HEK293 (cell line): ENCODE data around the gene CD44.

Experiments used
- CTCF ChIA-PET: fragments of 350-600 bp; formaldehyde crosslinking; extraction: SDS; loops from one replicate; lab custom pipeline; 2021; ENCODE audit warnings: antibody characterized with exemption; lab: Yijun Ruan, JAX
- POLR2A ChIA-PET: fragments of 300-600 bp; formaldehyde crosslinking; extraction: SDS; loops from one replicate; lab custom pipeline; 2020; ENCODE audit warnings: antibody characterized with exemption, inconsistent platforms; lab: Yijun Ruan, JAX
- H3K27ac ChIP-seq: fragments of 200-500 bp; sonication (Bioruptor generic); 2 replicates; pipeline ENCODE4 v1.5.1; 2014; ENCODE audit warnings: low read depth, low read length, control low read depth, inconsistent platforms; ENCODE audit errors: extremely low read depth
- H3K36me3 ChIP-seq, 2 experiments: fragments of 200-500 bp in 1 of 2; sonication (Bioruptor generic) in 1 of 2; 1 replicate in 1 of 2; 2 replicates in 1 of 2; pipeline ENCODE4 v1.5.1; 2014 to 2017; ENCODE audit warnings: inconsistent platforms in 2 of 2, low read length in 2 of 2; ENCODE audit not compliant: control insufficient read depth in 2 of 2, insufficient read depth in 1 of 2
- H3K4me1 ChIP-seq: fragments of 200-500 bp; sonication (Bioruptor generic); 2 replicates; pipeline ENCODE4 v1.5.1; 2014; ENCODE audit warnings: mild to moderate bottlenecking, low read length, inconsistent platforms; ENCODE audit not compliant: control insufficient read depth, insufficient read depth
- H3K4me3 ChIP-seq: 2 replicates; pipeline ENCODE4 v1.5.1; 2011; ENCODE audit warnings: low read depth, mild to moderate bottlenecking, control low read depth, low read length, moderate library complexity
- H3K9me3 ChIP-seq: fragments of 200-500 bp; sonication (Bioruptor generic); 2 replicates; pipeline ENCODE4 v1.5.1; 2014; ENCODE audit warnings: low read depth, low read length, inconsistent platforms; ENCODE audit not compliant: control insufficient read depth, insufficient read depth
- FEZF1 ChIP-seq: fragments of 450-650 bp; formaldehyde crosslinking; IDR thresholded peaks from 2 replicates; pipeline ENCODE4 v1.5.1; 2016; ENCODE audit warnings: missing biosample characterization, missing genetic modification characterization
- GLIS1 ChIP-seq: fragments of 450-650 bp; formaldehyde crosslinking; IDR thresholded peaks from 2 replicates; pipeline ENCODE4 v1.5.1; 2016; ENCODE audit warnings: missing biosample characterization, missing genetic modification characterization
- HOXC10 ChIP-seq: sonication (generic); formaldehyde crosslinking; IDR thresholded peaks from 2 replicates; pipeline ENCODE4 v1.8.1; 2023; ENCODE audit warnings: mild to moderate bottlenecking, missing genetic modification reagents
- IKZF3 ChIP-seq: fragments of 450-650 bp; IDR thresholded peaks from 2 replicates; pipeline ENCODE4 v1.5.0; 2018; ENCODE audit warnings: missing biosample characterization, mild to moderate bottlenecking, missing genetic modification characterization, moderate library complexity
- KLF1 ChIP-seq: fragments of 450-650 bp; formaldehyde crosslinking; IDR thresholded peaks from 2 replicates; pipeline ENCODE4 v1.5.1; 2016; ENCODE audit warnings: missing biosample characterization, missing genetic modification characterization
- ZBTB17 ChIP-seq: fragments of 450-650 bp; formaldehyde crosslinking; IDR thresholded peaks from 2 replicates; pipeline ENCODE4 v1.5.1; 2016; ENCODE audit warnings: missing biosample characterization, missing genetic modification characterization
- ZFP37 ChIP-seq: fragments of 450-650 bp; formaldehyde crosslinking; IDR thresholded peaks from 2 replicates; pipeline ENCODE4 v1.5.1; 2016; ENCODE audit warnings: missing biosample characterization, missing genetic modification characterization
- ZIC2 ChIP-seq: fragments of 450-650 bp; formaldehyde crosslinking; IDR thresholded peaks from 2 replicates; pipeline ENCODE4 v1.5.1; 2016; ENCODE audit warnings: missing biosample characterization, missing genetic modification characterization
- ZNF114 ChIP-seq: fragments of 450-650 bp; formaldehyde crosslinking; IDR thresholded peaks from 2 replicates; pipeline ENCODE4 v1.5.0; 2017; ENCODE audit warnings: missing biosample characterization, missing genetic modification characterization
- ZNF146 ChIP-seq: fragments of 450-650 bp; formaldehyde crosslinking; IDR thresholded peaks from 2 replicates; pipeline ENCODE4 v1.5.1; 2016; ENCODE audit warnings: missing biosample characterization, missing genetic modification characterization
- ZNF155 ChIP-seq: fragments of 450-650 bp; formaldehyde crosslinking; IDR thresholded peaks from 2 replicates; pipeline ENCODE4 v1.5.1; 2016; ENCODE audit warnings: missing biosample characterization, missing genetic modification characterization
- ZNF239 ChIP-seq: fragments of 450-650 bp; formaldehyde crosslinking; IDR thresholded peaks from 2 replicates; pipeline ENCODE4 v1.5.1; 2016; ENCODE audit warnings: missing biosample characterization, missing genetic modification characterization
- ZNF302 ChIP-seq: fragments of 450-650 bp; formaldehyde crosslinking; IDR thresholded peaks from 2 replicates; pipeline ENCODE4 v1.5.1; 2016; ENCODE audit warnings: missing biosample characterization, missing genetic modification characterization, low read depth
- ZNF433 ChIP-seq: fragments of 450-650 bp; formaldehyde crosslinking; IDR thresholded peaks from 2 replicates; pipeline ENCODE4 v1.5.1; 2016; ENCODE audit warnings: missing biosample characterization, missing genetic modification characterization, low read depth
- ZNF48 ChIP-seq: fragments of 450-650 bp; formaldehyde crosslinking; IDR thresholded peaks from 2 replicates; pipeline ENCODE4 v1.5.1; 2016; ENCODE audit warnings: missing biosample characterization, missing genetic modification characterization
- ZNF529 ChIP-seq: fragments of 450-650 bp; formaldehyde crosslinking; IDR thresholded peaks from 2 replicates; pipeline ENCODE4 v1.5.1; 2017; ENCODE audit warnings: missing genetic modification characterization, missing biosample characterization; ENCODE audit not compliant: insufficient replicate concordance
- ZNF654 ChIP-seq: fragments of 450-650 bp; formaldehyde crosslinking; IDR thresholded peaks from 2 replicates; pipeline ENCODE4 v1.5.1; 2016; ENCODE audit warnings: low read depth, missing biosample characterization, missing genetic modification characterization
- ZNF660 ChIP-seq: fragments of 450-650 bp; IDR thresholded peaks from 2 replicates; pipeline ENCODE4 v1.5.1; 2018; ENCODE audit warnings: missing biosample characterization, mild to moderate bottlenecking, missing genetic modification characterization
- ZSCAN30 ChIP-seq: fragments of 450-650 bp; IDR thresholded peaks from 2 replicates; pipeline ENCODE4 v1.5.1; 2018; ENCODE audit warnings: missing biosample characterization, mild to moderate bottlenecking, missing genetic modification characterization, moderate library complexity
- TF ChIP-seq, protein P1 (sequence below): fragments of 450-650 bp; formaldehyde crosslinking; IDR thresholded peaks from 2 replicates; pipeline ENCODE4 v1.5.1; 2016; ENCODE audit warnings: missing biosample characterization, missing genetic modification characterization
- TF ChIP-seq, protein P2 (sequence below): fragments of 450-650 bp; formaldehyde crosslinking; IDR thresholded peaks from 2 replicates; pipeline ENCODE4 v1.5.1; 2016; ENCODE audit warnings: missing biosample characterization, missing genetic modification characterization

The CD44 gene

DNA sequence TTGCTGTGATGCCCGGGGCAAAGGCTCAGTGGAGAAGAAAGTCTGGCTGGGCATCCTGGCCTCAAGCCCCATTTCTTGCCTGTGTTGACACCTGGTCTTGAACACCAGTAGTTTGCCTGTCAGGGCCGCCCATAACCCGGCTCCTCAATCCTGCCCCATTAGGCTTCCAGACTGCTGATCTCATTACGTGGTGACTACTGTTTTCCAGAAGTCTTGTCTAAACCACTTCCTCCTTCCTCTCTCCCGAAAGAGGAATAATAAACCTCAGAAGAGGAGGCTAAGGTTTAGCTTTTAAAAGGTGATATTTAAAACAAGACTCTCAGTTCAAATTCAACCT, 97.7 kb downstream of the CD44 start (continued):
- no peak for TF ChIP-seq HOXC10 (CRISPR knock-in tag)
- TF ChIP-seq ZNF239 (tag by site-specific recombination): no peak
- no peak for TF ChIP-seq ZBTB17 (tag by site-specific recombination)

DNA sequence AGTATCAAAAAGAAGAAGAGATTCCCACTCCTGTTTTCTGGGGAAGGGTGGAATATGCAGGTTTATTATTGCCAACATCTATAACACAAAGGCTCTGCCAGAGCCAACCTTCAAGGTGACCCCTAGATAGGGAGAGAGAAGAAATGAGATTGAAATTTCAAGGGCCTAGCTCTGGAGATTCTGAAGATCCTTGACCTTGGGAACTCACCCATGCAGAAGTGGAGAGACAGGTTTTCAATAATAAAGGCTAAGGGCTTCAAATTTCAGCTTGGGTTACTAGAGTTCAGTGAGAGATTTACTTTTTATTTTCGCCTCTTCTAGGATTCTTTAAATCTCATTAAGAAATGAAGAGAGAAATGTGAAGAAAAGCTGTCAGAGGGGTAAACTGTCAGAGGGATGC, 98.4 kb downstream of the CD44 start:
- Histone ChIP-seq H3K9me3 (no peaks in the 10 kb centered on the region), H3K4me3 (no peak overlapping the region), H3K4me1 (no peaks in the 10 kb centered on the region), H3K36me3 (no peaks in the 10 kb centered on the region), H3K27ac (no peak overlapping the region)
- POLR2A ChIA-PET: no interaction called here
- TF ChIP-seq ZFP37 (tag by site-specific recombination): no peak
- no peak for TF ChIP-seq ZNF114 (tag by site-specific recombination)
- no peak for TF ChIP-seq ZNF433 (tag by site-specific recombination)
- TF ChIP-seq ZNF155 (tag by site-specific recombination): no peak
- TF ChIP-seq ZIC2 (tag by site-specific recombination): no peak
- CTCF ChIA-PET: interaction anchor here (0.6 to 2.4 kb wide), 20 partner anchors 9 to 315 kb away, joined by 3 to 13 read pairs (median 3); partner anchors contain the start of gene SLC1A2

DNA sequence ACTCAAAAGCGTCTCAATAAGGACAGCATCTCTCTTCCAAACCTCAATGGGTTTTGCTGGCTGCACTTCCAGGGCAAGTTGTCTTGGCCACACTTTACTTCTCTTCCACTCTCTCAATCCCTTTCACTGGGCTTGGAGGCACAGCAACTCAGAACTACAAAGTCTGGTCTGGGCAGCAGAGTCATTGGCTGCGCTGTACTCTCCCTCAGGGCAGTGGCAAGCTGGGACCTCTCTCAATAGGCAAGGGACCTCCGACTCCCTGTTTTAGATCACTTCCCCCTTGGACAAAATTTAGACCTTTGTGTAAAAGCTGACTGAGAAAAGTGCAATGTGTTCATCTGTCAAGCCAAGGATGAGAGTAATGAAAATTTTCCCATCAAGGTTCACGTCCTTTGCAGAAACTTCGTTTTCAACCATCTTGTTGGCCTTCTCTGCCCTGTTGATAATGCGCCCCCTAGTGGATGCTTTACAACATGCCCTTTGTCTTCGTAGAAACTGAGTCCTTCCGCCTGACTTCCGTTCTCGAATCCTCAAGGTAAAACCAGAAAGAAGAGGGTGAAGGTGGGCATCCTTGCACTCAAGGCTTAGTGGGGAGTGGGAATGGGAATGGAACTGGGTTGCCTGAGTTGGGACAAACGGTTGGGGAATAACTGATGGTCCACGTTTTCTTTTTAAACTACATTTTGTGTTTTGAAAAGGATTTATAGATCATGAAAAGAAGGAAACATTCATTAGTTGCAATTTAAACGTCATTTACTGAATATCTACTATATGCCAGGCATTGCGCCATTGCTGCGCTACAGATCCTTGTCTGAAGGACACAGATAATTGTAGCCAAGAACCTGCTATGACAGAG, 99.1 kb downstream of the CD44 start:
- H3K9me3 ChIP-seq: no peaks in the 10 kb centered on the region
- no peaks in the 10 kb centered on the region for H3K36me3 ChIP-seq
- H3K4me1 ChIP-seq: no peaks in the 10 kb centered on the region
- no peak overlapping the region for H3K4me3 ChIP-seq
- CTCF ChIA-PET: interaction anchor here (0.6 to 2.4 kb wide), 24 partner anchors 8 to 652 kb away, joined by 3 to 13 read pairs (median 3); partner anchors contain the start of gene SLC1A2
- TF ChIP-seq ZNF654 (tag by site-specific recombination) (peak; percentile 59), KLF1 (no peak), ZNF660 (tag by site-specific recombination) (0 out of 2 replicates have a peak, but pooled peaks have one; percentile 29)
- TF ChIP-seq, protein P1, sequence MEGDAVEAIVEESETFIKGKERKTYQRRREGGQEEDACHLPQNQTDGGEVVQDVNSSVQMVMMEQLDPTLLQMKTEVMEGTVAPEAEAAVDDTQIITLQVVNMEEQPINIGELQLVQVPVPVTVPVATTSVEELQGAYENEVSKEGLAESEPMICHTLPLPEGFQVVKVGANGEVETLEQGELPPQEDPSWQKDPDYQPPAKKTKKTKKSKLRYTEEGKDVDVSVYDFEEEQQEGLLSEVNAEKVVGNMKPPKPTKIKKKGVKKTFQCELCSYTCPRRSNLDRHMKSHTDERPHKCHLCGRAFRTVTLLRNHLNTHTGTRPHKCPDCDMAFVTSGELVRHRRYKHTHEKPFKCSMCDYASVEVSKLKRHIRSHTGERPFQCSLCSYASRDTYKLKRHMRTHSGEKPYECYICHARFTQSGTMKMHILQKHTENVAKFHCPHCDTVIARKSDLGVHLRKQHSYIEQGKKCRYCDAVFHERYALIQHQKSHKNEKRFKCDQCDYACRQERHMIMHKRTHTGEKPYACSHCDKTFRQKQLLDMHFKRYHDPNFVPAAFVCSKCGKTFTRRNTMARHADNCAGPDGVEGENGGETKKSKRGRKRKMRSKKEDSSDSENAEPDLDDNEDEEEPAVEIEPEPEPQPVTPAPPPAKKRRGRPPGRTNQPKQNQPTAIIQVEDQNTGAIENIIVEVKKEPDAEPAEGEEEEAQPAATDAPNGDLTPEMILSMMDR: peak; percentile 58
- no peak overlapping the region for H3K27ac ChIP-seq
- POLR2A ChIA-PET: no interaction called here

DNA sequence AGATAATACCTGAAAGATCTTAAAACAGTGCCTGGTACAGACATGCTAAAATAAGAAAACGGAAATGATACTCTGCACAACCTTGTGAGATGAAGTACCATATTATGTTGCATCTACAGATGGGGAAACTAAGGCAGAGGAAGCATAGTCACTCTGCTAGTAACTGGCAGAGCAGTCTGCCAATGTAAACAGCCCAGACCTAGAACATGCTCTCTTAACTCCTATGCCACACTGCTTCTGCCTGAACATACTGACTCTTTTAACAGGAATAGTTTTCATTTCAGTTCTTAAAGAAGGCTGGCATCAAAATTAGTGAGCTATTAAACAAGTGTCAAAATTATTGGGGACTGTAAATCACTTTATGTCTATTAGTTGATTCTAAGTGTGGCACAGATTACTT, 99.9 kb downstream of the CD44 start:
- Histone ChIP-seq H3K9me3 (no peaks in the 10 kb centered on the region), H3K27ac (no peak overlapping the region)
- CTCF ChIA-PET: interaction anchor here (0.6 to 2.4 kb wide), 15 partner anchors 9 to 674 kb away, joined by 3 to 13 read pairs (median 3); no protein-coding TSS in a partner anchor
- POLR2A ChIA-PET: no interaction called here
- TF ChIP-seq GLIS1 (no peak), IKZF3 (tag by site-specific recombination) (no peak), ZNF302 (tag by site-specific recombination) (no peak), ZNF146 (tag by site-specific recombination) (no peak), ZSCAN30 (tag by site-specific recombination) (no peak), ZNF529 (no peak), FEZF1 (no peak), ZNF48 (no peak)
- TF ChIP-seq, protein P2, sequence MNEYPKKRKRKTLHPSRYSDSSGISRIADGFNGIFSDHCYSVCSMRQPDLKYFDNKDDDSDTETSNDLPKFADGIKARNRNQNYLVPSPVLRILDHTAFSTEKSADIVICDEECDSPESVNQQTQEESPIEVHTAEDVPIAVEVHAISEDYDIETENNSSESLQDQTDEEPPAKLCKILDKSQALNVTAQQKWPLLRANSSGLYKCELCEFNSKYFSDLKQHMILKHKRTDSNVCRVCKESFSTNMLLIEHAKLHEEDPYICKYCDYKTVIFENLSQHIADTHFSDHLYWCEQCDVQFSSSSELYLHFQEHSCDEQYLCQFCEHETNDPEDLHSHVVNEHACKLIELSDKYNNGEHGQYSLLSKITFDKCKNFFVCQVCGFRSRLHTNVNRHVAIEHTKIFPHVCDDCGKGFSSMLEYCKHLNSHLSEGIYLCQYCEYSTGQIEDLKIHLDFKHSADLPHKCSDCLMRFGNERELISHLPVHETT (tag by site-specific recombination): no peak
- TF ChIP-seq, all 188 proteins: peak for 0
- no peak overlapping the region for H3K4me3 ChIP-seq
- H3K4me1 ChIP-seq: no peaks in the 10 kb centered on the region
- H3K36me3 ChIP-seq: no peaks in the 10 kb centered on the region
